Esophagus squamous epithelium (tissue), 4 donors: ENCODE measurements around the gene LCN10.

ENCODE experiments used
- CTCF ChIP-seq, 6 experiments: fragments of 450-650 bp in 4 of 6; fragments of 200-600 bp in 2 of 6; sonication (generic) in 2 of 6; IDR thresholded peaks; one replicate each; pipeline ENCODE4 v1.5.1; 2016 to 2019; ENCODE audit warnings: antibody characterized with exemption in 6 of 6, mild to moderate bottlenecking in 4 of 6, moderate library complexity in 4 of 6
- POLR2A ChIP-seq, 4 donors: fragments of 450-650 bp; IDR thresholded peaks; one replicate each; pipeline ENCODE4 v1.6.1; 2017; ENCODE audit warnings: antibody characterized with exemption in 4 of 4, mild to moderate bottlenecking in 4 of 4, moderate library complexity in 3 of 4

GRCh38 chr9:136707849-136708517, 34.8 kb downstream of the LCN10 start:
- no peak for TF ChIP-seq POLR2A (IDR thresholded peaks at IDR 0.05)
- no peak for TF ChIP-seq CTCF (IDR thresholded peaks at IDR 0.05)
